CD14-positive monocyte (primary cell): Measurements from ENCODE around the gene IBA57. TPM values are rescaled to one million over a fixed set of nuclear protein-coding genes. Genes with fewer than 3 reads are reported as not detected.
A peak's percentile ranks its signal among the peaks of the same experiment; 100 is the strongest.

Experiments used
- DNase-seq, 3 donors: peaks; one replicate each; pipeline ENCODE4 v3.0.0-alpha.2; 2011 to 2022
- H2AFZ ChIP-seq: 2 replicates; pipeline ENCODE4 v1.6.0; 2012; ENCODE audit warnings: mild to moderate bottlenecking, low read depth, low read length, inconsistent platforms; ENCODE audit not compliant: insufficient read depth, poor library complexity, severe bottlenecking
- H3K27ac ChIP-seq, 2 donors: 1 replicate in 1 of 2; 2 replicates in 1 of 2; pipeline ENCODE4 v1.5.1; 2012 to 2013; ENCODE audit warnings: low read length in 2 of 2, control low read depth in 1 of 2, inconsistent platforms in 1 of 2, low read depth in 1 of 2, mild to moderate bottlenecking in 1 of 2
- H3K27me3 ChIP-seq, 2 donors: one replicate each; pipeline versions ENCODE4 v1.6.0 to v1.6.1; 2011 to 2013; ENCODE audit warnings: low read length in 2 of 2; ENCODE audit not compliant: control insufficient read depth in 2 of 2, insufficient read depth in 2 of 2
- H3K36me3 ChIP-seq, 2 donors: replicated peaks in 1 of 2; 1 replicate in 1 of 2; 2 replicates in 1 of 2; pipeline versions ENCODE4 v1.5.1 to v1.6.1; 2012 to 2013; ENCODE audit warnings: low read length in 2 of 2, control low read depth in 1 of 2, inconsistent platforms in 1 of 2, mild to moderate bottlenecking in 1 of 2; ENCODE audit not compliant: insufficient read depth in 2 of 2, control insufficient read depth in 1 of 2
- H3K4me1 ChIP-seq, 2 donors: 1 replicate in 1 of 2; 2 replicates in 1 of 2; pipeline versions ENCODE4 v1.5.1 to v1.6.1; 2012 to 2013; ENCODE audit warnings: low read length in 2 of 2, control low read depth in 1 of 2, inconsistent platforms in 1 of 2, mild to moderate bottlenecking in 1 of 2, moderate library complexity in 1 of 2; ENCODE audit not compliant: insufficient read depth in 2 of 2, control insufficient read depth in 1 of 2
- H3K4me2 ChIP-seq: replicated peaks from 2 replicates; pipeline ENCODE3; 2012; ENCODE audit warnings: low read length, moderate library complexity, mild to moderate bottlenecking; ENCODE audit not compliant: poor library complexity, severe bottlenecking; ENCODE audit errors: extremely low read depth
- H3K4me3 ChIP-seq, 3 experiments: fragments of 200-600 bp in 1 of 3; sonication (generic) in 1 of 3; replicated peaks in 1 of 3; 1 replicate in 2 of 3; 2 replicates in 1 of 3; pipeline ENCODE4 v1.5.1; 2011 to 2013; ENCODE audit warnings: low read length in 3 of 3, mild to moderate bottlenecking in 3 of 3, control low read depth in 2 of 3, low read depth in 2 of 3, inconsistent platforms in 1 of 3, moderate library complexity in 1 of 3
- H3K79me2 ChIP-seq: 2 replicates; pipeline ENCODE4 v1.6.0; 2012; ENCODE audit warnings: mild to moderate bottlenecking, control low read depth, inconsistent platforms, low read length, moderate library complexity; ENCODE audit not compliant: insufficient read depth
- H3K9ac ChIP-seq: 2 replicates; pipeline ENCODE4 v1.6.0; 2017; ENCODE audit warnings: low read length, mild to moderate bottlenecking; ENCODE audit not compliant: insufficient read depth, poor library complexity, severe bottlenecking
- H3K9me3 ChIP-seq, 2 donors: replicated peaks in 1 of 2; 1 replicate in 1 of 2; 2 replicates in 1 of 2; pipeline versions ENCODE4 v1.5.1 to v1.6.1; 2012 to 2013; ENCODE audit warnings: low read length in 2 of 2, control low read depth in 1 of 2; ENCODE audit not compliant: control insufficient read depth in 1 of 2, insufficient read depth in 1 of 2
- H4K20me1 ChIP-seq: 2 replicates; pipeline ENCODE4 v1.6.0; 2012; ENCODE audit warnings: mild to moderate bottlenecking, low read length, control low read depth, moderate library complexity; ENCODE audit not compliant: insufficient read depth
- H3K27ac Mint-ChIP-seq, 7 donors: one replicate each; pipeline ENCODE4 v1.8.0; 2020; ENCODE audit warnings: mild to moderate bottlenecking in 7 of 7, mixed read lengths in 7 of 7, moderate library complexity in 6 of 7, inconsistent platforms in 2 of 7
- H3K27me3 Mint-ChIP-seq, 3 donors: one replicate each; pipeline ENCODE4 v1.8.0; 2021 to 2022; ENCODE audit warnings: low read depth in 3 of 3, mild to moderate bottlenecking in 3 of 3, mixed read lengths in 3 of 3, moderate library complexity in 3 of 3, inconsistent platforms in 1 of 3
- H3K36me3 Mint-ChIP-seq, 2 donors: one replicate each; pipeline ENCODE4 v1.8.0; 2020; ENCODE audit warnings: mixed read lengths in 2 of 2, inconsistent platforms in 1 of 2, mild to moderate bottlenecking in 1 of 2
- H3K4me1 Mint-ChIP-seq: one replicate; pipeline ENCODE4 v1.8.0; 2020; ENCODE audit warnings: mild to moderate bottlenecking, mixed read lengths
- H3K4me3 Mint-ChIP-seq, 2 donors: one replicate each; pipeline ENCODE4 v1.8.0; 2020; ENCODE audit warnings: mild to moderate bottlenecking in 2 of 2, mixed read lengths in 2 of 2, moderate library complexity in 1 of 2
- H3K9me3 Mint-ChIP-seq, 7 donors: one replicate each; pipeline ENCODE4 v1.8.0; 2020 to 2022; ENCODE audit warnings: mixed read lengths in 7 of 7, mild to moderate bottlenecking in 6 of 7, moderate library complexity in 6 of 7, inconsistent platforms in 2 of 7
- WGBS: methylation state at CpG from one replicate; pipeline ENCODE4 v1.1.5; 2013; ENCODE audit warnings: missing lambda C conversion rate; ENCODE audit not compliant: insufficient coverage; 5-methylcytosine and 5-hydroxymethylcytosine counted together
- intact Hi-C, 2 donors: fragments of 100-400 bp; cut with micrococcal nuclease; formaldehyde crosslinking; loops; one replicate each; pipeline versions ENCODE4 v1.15.0 to v1.15.1; 2023
- polyA plus RNA-seq, 3 donors: library from polyadenylated mRNA; depleted of rRNA in 1 of 3; unstranded in 2 of 3; stranded (reverse) in 1 of 3; fragments of 300-500 nt in 2 of 3; fragments of >200 nt in 1 of 3; fragmentation: Illumina TruSeq in 2 of 3; gene quantifications; 1 replicate in 2 of 3; 2 replicates in 1 of 3; pipeline ENCODE4 v1.2.3, GENCODE V29; 2012 to 2021
- TF ChIP-seq, protein P1 (sequence below): fragments of 200-600 bp; IDR thresholded peaks from one replicate; pipeline ENCODE4 v1.8.0; 2022; ENCODE audit warnings: antibody characterized with exemption, mild to moderate bottlenecking

IBA57 gene
- polyA plus RNA-seq, 3 donors: 1.6 to 2.1 (median 1.7) TPM

DNA sequence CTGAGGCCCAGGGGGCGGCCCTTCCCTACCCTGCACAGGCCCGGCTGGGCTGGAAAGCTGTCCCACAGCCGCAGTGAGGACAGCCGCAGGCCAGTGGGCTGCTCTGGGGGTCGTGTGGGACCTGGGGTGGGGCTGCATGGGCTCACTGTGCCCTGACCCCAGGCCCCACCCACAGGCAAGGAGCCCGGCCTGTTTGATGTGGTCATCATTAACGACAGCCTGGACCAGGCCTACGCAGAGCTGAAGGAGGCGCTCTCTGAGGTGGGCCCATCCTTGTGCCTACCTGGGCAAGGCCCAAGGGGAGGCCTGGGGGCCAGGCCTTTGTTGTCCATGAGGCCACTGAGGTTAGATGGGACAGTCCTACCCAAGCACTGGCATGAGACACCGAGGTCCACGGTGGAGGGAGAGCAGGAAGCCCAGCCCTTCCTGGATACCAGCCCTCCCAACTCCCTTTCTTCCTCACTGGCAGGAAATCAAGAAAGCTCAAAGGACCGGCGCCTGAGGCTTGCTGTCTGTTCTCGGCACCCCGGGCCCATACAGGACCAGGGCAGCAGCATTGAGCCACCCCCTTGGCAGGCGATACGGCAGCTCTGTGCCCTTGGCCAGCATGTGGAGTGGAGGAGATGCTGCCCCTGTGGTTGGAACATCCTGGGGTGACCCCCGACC lies 17.3 kb upstream of the IBA57 start:
- H3K27me3 ChIP-seq: no peaks in the 10 kb centered on the region
- intact Hi-C loops: no loop called here
- H3K36me3 ChIP-seq: peaks cover 32 to 40% of the 10 kb centered on the region in 2 donors
- DNase-seq: no peak
- peaks cover 15 to 44% of the 10 kb centered on the region in 2 donors for H3K36me3 Mint-ChIP-seq
- no peak overlapping the region for H3K4me2 ChIP-seq
- peaks cover 6% of the 10 kb centered on the region for H3K4me1 Mint-ChIP-seq
- peaks cover 32% of the 10 kb centered on the region for H3K79me2 ChIP-seq
- WGBS: 82% methylated on average over 15 of the region's 18 CpGs
- H3K27me3 Mint-ChIP-seq: peaks cover 0 to 4% (median 0%) of the 10 kb centered on the region in 3 donors
- H2AFZ ChIP-seq: no peak overlapping the region
- no peaks in the 10 kb centered on the region for H3K9me3 ChIP-seq
- no peak overlapping the region for H3K4me3 ChIP-seq
- H3K27ac Mint-ChIP-seq: no peak overlapping the region
- no peak overlapping the region for H3K9ac ChIP-seq
- no peak overlapping the region for H3K27ac ChIP-seq
- H3K4me3 Mint-ChIP-seq: no peak overlapping the region
- H4K20me1 ChIP-seq: peaks cover 79% of the 10 kb centered on the region
- no peaks in the 10 kb centered on the region for H3K4me1 ChIP-seq
- TF ChIP-seq, protein P1, sequence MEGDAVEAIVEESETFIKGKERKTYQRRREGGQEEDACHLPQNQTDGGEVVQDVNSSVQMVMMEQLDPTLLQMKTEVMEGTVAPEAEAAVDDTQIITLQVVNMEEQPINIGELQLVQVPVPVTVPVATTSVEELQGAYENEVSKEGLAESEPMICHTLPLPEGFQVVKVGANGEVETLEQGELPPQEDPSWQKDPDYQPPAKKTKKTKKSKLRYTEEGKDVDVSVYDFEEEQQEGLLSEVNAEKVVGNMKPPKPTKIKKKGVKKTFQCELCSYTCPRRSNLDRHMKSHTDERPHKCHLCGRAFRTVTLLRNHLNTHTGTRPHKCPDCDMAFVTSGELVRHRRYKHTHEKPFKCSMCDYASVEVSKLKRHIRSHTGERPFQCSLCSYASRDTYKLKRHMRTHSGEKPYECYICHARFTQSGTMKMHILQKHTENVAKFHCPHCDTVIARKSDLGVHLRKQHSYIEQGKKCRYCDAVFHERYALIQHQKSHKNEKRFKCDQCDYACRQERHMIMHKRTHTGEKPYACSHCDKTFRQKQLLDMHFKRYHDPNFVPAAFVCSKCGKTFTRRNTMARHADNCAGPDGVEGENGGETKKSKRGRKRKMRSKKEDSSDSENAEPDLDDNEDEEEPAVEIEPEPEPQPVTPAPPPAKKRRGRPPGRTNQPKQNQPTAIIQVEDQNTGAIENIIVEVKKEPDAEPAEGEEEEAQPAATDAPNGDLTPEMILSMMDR: no peak
- H3K9me3 Mint-ChIP-seq: no peaks in the 10 kb centered on the region

DNA sequence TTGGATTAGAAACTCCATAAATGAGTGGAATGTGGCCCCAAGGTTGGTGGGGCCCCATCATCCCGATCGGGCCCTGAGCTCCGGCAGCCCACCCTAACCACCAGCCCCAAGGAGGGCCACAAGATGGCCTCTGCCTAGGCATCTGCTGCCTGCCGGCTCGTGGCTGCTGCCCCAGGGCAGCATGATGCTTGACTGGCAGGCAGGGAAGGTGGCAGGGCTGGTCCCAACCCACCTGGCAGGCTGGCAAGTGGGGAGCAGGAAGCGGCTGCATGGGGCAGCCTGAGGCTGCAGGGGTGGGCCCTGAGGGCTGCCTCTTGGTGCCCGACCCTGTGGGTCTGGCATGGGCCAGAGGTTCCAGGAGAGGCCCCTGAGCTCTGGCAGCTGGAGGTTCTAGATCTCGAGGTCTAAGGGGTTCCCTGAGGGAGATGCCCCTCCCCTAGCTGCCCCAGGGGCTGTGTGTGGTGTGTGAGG lies 16.6 kb upstream of the IBA57 start:
- intact Hi-C loops: no loop called here
- Histone ChIP-seq H3K9me3 (no peaks in the 10 kb centered on the region), H3K4me2 (no peak overlapping the region), H3K4me1 (no peaks in the 10 kb centered on the region), H3K27me3 (no peaks in the 10 kb centered on the region), H3K9ac (no peak overlapping the region), H3K4me3 (no peak overlapping the region), H3K36me3 (peaks cover 32 to 40% of the 10 kb centered on the region in 2 donors), H3K27ac (no peak overlapping the region), H4K20me1 (peaks cover 72% of the 10 kb centered on the region), H2AFZ (no peak overlapping the region), H3K79me2 (peaks cover 26% of the 10 kb centered on the region)
- Mint-ChIP-seq H3K4me1 (no peaks in the 10 kb centered on the region), H3K27ac (peak overlapping the region in 1 of 7 donors; percentile 60), H3K9me3 (no peaks in the 10 kb centered on the region), H3K36me3 (peaks cover 13 to 38% of the 10 kb centered on the region in 2 donors), H3K27me3 (peaks cover 0 to 5% (median 0%) of the 10 kb centered on the region in 3 donors), H3K4me3 (no peak overlapping the region)
- TF ChIP-seq, protein P1: no peak
- DNase-seq: no peak
- 97% methylated on average over 8 of the region's 8 CpGs for WGBS
